Activated T-helper 1 cell treated with Interleukin-2 at 50 U/mL for 16 hours (primary cell): ENCODE results near the gene RANBP3L.
"Not testable (repeated sequence)": the region's sequence is repeated elsewhere in the genome, so short reads cannot be mapped to it uniquely, and the experiment has no call there.

Source experiments
- DNase-seq: peaks from one replicate; pipeline ENCODE4 v3.0.0-alpha.2; 2020; ENCODE audit warnings: low read depth

The RANBP3L gene

GRCh38 chr5:36301858-36302603, at the start of gene RANBP3L:
TSS of gene RANBP3L (minus strand) at chr5:36301902. CDS start at chr5:36301416, 486 bp downstream.
- DNase-seq = no peak

GRCh38 chr5:36346896-36347690, 45.4 kb upstream of the RANBP3L start:
- no peak for DNase-seq

- no peak for DNase-seq
Observed at GRCh38 chr5:36344899-36345298, 43.2 kb upstream of the RANBP3L start.

GRCh38 chr5:36341720-36342119, 40.0 kb upstream of the RANBP3L start:
- not testable (repeated sequence) for DNase-seq

- DNase-seq = no peak
Observed at GRCh38 chr5:36337597-36337996, 35.9 kb upstream of the RANBP3L start.

- no peak for DNase-seq
Observed at GRCh38 chr5:36334315-36334714, 32.6 kb upstream of the RANBP3L start.

GRCh38 chr5:36332720-36333119, 31.0 kb upstream of the RANBP3L start:
- DNase-seq = not testable (repeated sequence)

- DNase-seq = no peak
Observed at GRCh38 chr5:36325196-36325595, 23.5 kb upstream of the RANBP3L start.

GRCh38 chr5:36323926-36324781, 22.5 kb upstream of the RANBP3L start:
- DNase-seq = no peak

GRCh38 chr5:36312953-36313672, 11.4 kb upstream of the RANBP3L start:
- DNase-seq = no peak

- DNase-seq = no peak
Observed at GRCh38 chr5:36311956-36312355, 10.3 kb upstream of the RANBP3L start.

- DNase-seq = no peak
Observed at GRCh38 chr5:36310138-36310537, 8.4 kb upstream of the RANBP3L start.

GRCh38 chr5:36305571-36306326, 4.0 kb upstream of the RANBP3L start:
- DNase-seq = no peak

- DNase-seq = no peak
Observed at GRCh38 chr5:36304095-36304805, 2.5 kb upstream of the RANBP3L start.

- no peak for DNase-seq
Observed at GRCh38 chr5:36300927-36301540, 668 bp downstream of the RANBP3L start.

GRCh38 chr5:36300191-36300926, 1.3 kb downstream of the RANBP3L start:
- DNase-seq = no peak

GRCh38 chr5:36298552-36298951, 3.1 kb downstream of the RANBP3L start:
- no peak for DNase-seq

- DNase-seq = no peak
Observed at GRCh38 chr5:36297653-36298052, 4.0 kb downstream of the RANBP3L start.
